Embryonic facial prominence (tissue), 1 donor: ENCODE data around the gene TTC13.

Source experiments
- DNase-seq: peaks from one replicate; pipeline ENCODE4 v3.0.0-alpha.2; 2016; ENCODE audit errors: extremely low spot score

TTC13 gene

GRCh38 chr1:230869500-230869899, 109.2 kb downstream of the TTC13 start:
- DNase-seq, result no peak

GRCh38 chr1:230868736-230869385, 109.8 kb downstream of the TTC13 start:
- DNase-seq, result no peak

- no peak for DNase-seq
Observed at GRCh38 chr1:230867903-230868735, 110.5 kb downstream of the TTC13 start, which contains the start of gene C1orf198. Gene C1orf198 (minus strand): TSS chr1:230868521. CDS start chr1:230868512, 9 bp downstream.

GRCh38 chr1:230867101-230867902, 111.4 kb downstream of the TTC13 start:
- no peak for DNase-seq

GRCh38 chr1:230866171-230867070, 112.2 kb downstream of the TTC13 start:
- DNase-seq, result no peak

- no peak for DNase-seq
Observed at GRCh38 chr1:230865062-230865817, 113.4 kb downstream of the TTC13 start.

GRCh38 chr1:230864441-230864840, 114.2 kb downstream of the TTC13 start:
- DNase-seq, result no peak

GRCh38 chr1:230863449-230863848, 115.2 kb downstream of the TTC13 start:
- DNase-seq, result no peak

GRCh38 chr1:230861970-230862595, 116.6 kb downstream of the TTC13 start:
- DNase-seq, result no peak

- DNase-seq, result no peak
Observed at GRCh38 chr1:230861489-230861888, 117.2 kb downstream of the TTC13 start.

GRCh38 chr1:230860617-230861384, 117.9 kb downstream of the TTC13 start:
- DNase-seq, result no peak

GRCh38 chr1:230858918-230859729, 119.5 kb downstream of the TTC13 start:
- no peak for DNase-seq

- DNase-seq, result no peak
Observed at GRCh38 chr1:230858236-230858820, 120.3 kb downstream of the TTC13 start.

- no peak for DNase-seq
Observed at GRCh38 chr1:230857822-230858221, 120.8 kb downstream of the TTC13 start.

GRCh38 chr1:230857077-230857476, 121.6 kb downstream of the TTC13 start:
- DNase-seq, result no peak
